Endothelial cell (in vitro differentiated cells): ENCODE data around the gene PTPRN2. TPM values are rescaled to one million over a fixed set of nuclear protein-coding genes. Genes with fewer than 3 reads are reported as not detected.

Source experiments
- DNase-seq: peaks from one replicate; pipeline ENCODE4 v3.0.0; 2021; ENCODE audit warnings: low spot score
- H3K27ac Mint-ChIP-seq: one replicate; pipeline ENCODE4 v1.8.0; 2021; ENCODE audit warnings: mixed read lengths, inconsistent platforms; ENCODE audit not compliant: unreplicated experiment
- H3K27me3 Mint-ChIP-seq: one replicate; pipeline ENCODE4 v1.8.0; 2021; ENCODE audit warnings: mild to moderate bottlenecking, moderate library complexity, mixed read lengths, inconsistent platforms; ENCODE audit not compliant: unreplicated experiment
- H3K36me3 Mint-ChIP-seq: one replicate; pipeline ENCODE4 v1.8.0; 2021; ENCODE audit warnings: mild to moderate bottlenecking, low read depth, mixed read lengths, inconsistent platforms; ENCODE audit not compliant: unreplicated experiment
- H3K4me1 Mint-ChIP-seq: one replicate; pipeline ENCODE4 v1.8.0; 2021; ENCODE audit warnings: mild to moderate bottlenecking, mixed read lengths, inconsistent platforms; ENCODE audit not compliant: unreplicated experiment
- H3K4me3 Mint-ChIP-seq: one replicate; pipeline ENCODE4 v1.8.0; 2021; ENCODE audit warnings: mild to moderate bottlenecking, mixed read lengths, inconsistent platforms; ENCODE audit not compliant: unreplicated experiment
- H3K9me3 Mint-ChIP-seq: one replicate; pipeline ENCODE4 v1.8.0; 2021; ENCODE audit warnings: mixed read lengths, inconsistent platforms; ENCODE audit not compliant: unreplicated experiment
- CTCF ChIP-seq: fragments of 200-600 bp; sonication (generic); IDR thresholded peaks from one replicate; pipeline ENCODE4 v1.5.0; 2021; ENCODE audit warnings: antibody characterized with exemption; ENCODE audit not compliant: unreplicated experiment
- total RNA-seq: library from RNA; stranded (reverse); fragmentation: NEBNext Ultra II Directional; extraction: Animal tissue kit (Norgen Biotek cat#: 25700); gene quantifications from one replicate; pipeline ENCODE4 v1.2.1, GENCODE V29; 2021; ENCODE audit not compliant: unreplicated experiment

The PTPRN2 gene
- total RNA-seq, 1 donor from 2014 or later = 0.18 TPM

- Mint-ChIP-seq H3K4me3 (no peak overlapping the region), H3K27ac (no peak overlapping the region), H3K4me1 (no peaks in the 10 kb centered on the region), H3K27me3 (peaks cover 9% of the 10 kb centered on the region), H3K36me3 (peaks cover 17% of the 10 kb centered on the region), H3K9me3 (peaks cover 56% of the 10 kb centered on the region)
- no peak for TF ChIP-seq CTCF
- DNase-seq = no peak
Measured at GRCh38 chr7:158283016-158283974, 304.3 kb downstream of the PTPRN2 start.

- peaks cover 9% of the 10 kb centered on the region for H3K27me3 Mint-ChIP-seq
- DNase-seq = no peak
- TF ChIP-seq CTCF = no peak
Measured at GRCh38 chr7:158282461-158283001, 305.1 kb downstream of the PTPRN2 start.

GRCh38 chr7:158281441-158281840 is 306.2 kb downstream of the PTPRN2 start:
- H3K4me3 Mint-ChIP-seq = no peak overlapping the region
- no peak overlapping the region for H3K27ac Mint-ChIP-seq
- no peak for DNase-seq
- peaks cover 9% of the 10 kb centered on the region for H3K27me3 Mint-ChIP-seq
- peaks cover 17% of the 10 kb centered on the region for H3K36me3 Mint-ChIP-seq
- no peaks in the 10 kb centered on the region for H3K4me1 Mint-ChIP-seq
- peaks cover 48% of the 10 kb centered on the region for H3K9me3 Mint-ChIP-seq
- no peak for TF ChIP-seq CTCF

More at GRCh38 chr7:158282461-158283001, 305.1 kb downstream of the PTPRN2 start:
- peaks cover 54% of the 10 kb centered on the region for H3K9me3 Mint-ChIP-seq
- H3K27ac Mint-ChIP-seq = no peak overlapping the region
- H3K4me3 Mint-ChIP-seq = no peak overlapping the region
- H3K4me1 Mint-ChIP-seq = no peaks in the 10 kb centered on the region
- peaks cover 17% of the 10 kb centered on the region for H3K36me3 Mint-ChIP-seq

- TF ChIP-seq CTCF = no peak
- no peak for DNase-seq
- peak overlapping the region; percentile 69 for H3K4me3 Mint-ChIP-seq
- no peaks in the 10 kb centered on the region for H3K4me1 Mint-ChIP-seq
- H3K9me3 Mint-ChIP-seq = peaks cover 44% of the 10 kb centered on the region
- peaks cover 17% of the 10 kb centered on the region for H3K36me3 Mint-ChIP-seq
- peaks cover 10% of the 10 kb centered on the region for H3K27me3 Mint-ChIP-seq
- H3K27ac Mint-ChIP-seq = no peak overlapping the region
Measured at GRCh38 chr7:158280448-158281144, 307.0 kb downstream of the PTPRN2 start.
